Stimulated activated CD8-positive, alpha-beta memory T cell treated with anti-CD3 and anti-CD28 coated beads, Interleukin-7, amount 100 ng/mL, for 1 hour (primary cell): Measurements from ENCODE around the gene ADPRM.
"Not testable (repeated sequence)": the region's sequence is repeated elsewhere in the genome, so short reads cannot be mapped to it uniquely, and the experiment has no call there.

Source experiments
- DNase-seq, 2 donors: peaks; one replicate each; pipeline ENCODE4 v3.0.0-alpha.2; 2020; ENCODE audit warnings: low read depth in 2 of 2

The ADPRM gene

GRCh38 chr17:10697092-10698081 lies at the start of gene ADPRM, which contains the start of gene SCO1:
Gene ADPRM (plus strand): TSS chr17:10697594. CDS start chr17:10704927, 7,333 bp downstream.
Gene SCO1 (minus strand): TSS chr17:10697533. CDS start chr17:10697507, 26 bp downstream.
- DNase-seq = peak; percentile 79 to 83

GRCh38 chr17:10648381-10648780 lies 49.0 kb upstream of the ADPRM start:
- no peak for DNase-seq

GRCh38 chr17:10648956-10649355 lies 48.4 kb upstream of the ADPRM start:
- DNase-seq = no peak

GRCh38 chr17:10649602-10650001 lies 47.8 kb upstream of the ADPRM start:
- DNase-seq = no peak

- no peak for DNase-seq
Measured at GRCh38 chr17:10651927-10652326, 45.5 kb upstream of the ADPRM start.

- no peak for DNase-seq
Measured at GRCh38 chr17:10652984-10653659, 44.3 kb upstream of the ADPRM start.

- DNase-seq = no peak
Measured at GRCh38 chr17:10653987-10654386, 43.4 kb upstream of the ADPRM start.

- DNase-seq = no peak
Measured at GRCh38 chr17:10657148-10657547, 40.2 kb upstream of the ADPRM start, which contains the start of gene MYH3. Gene MYH3 (minus strand): TSS chr17:10657309. CDS start chr17:10655064, 2,245 bp downstream.

GRCh38 chr17:10657879-10658278 lies 39.5 kb upstream of the ADPRM start:
- no peak for DNase-seq

GRCh38 chr17:10661437-10661836 lies 36.0 kb upstream of the ADPRM start:
- no peak for DNase-seq

- no peak for DNase-seq
Measured at GRCh38 chr17:10663231-10663630, 34.2 kb upstream of the ADPRM start.

GRCh38 chr17:10664571-10664970 lies 32.8 kb upstream of the ADPRM start:
- no peak for DNase-seq

GRCh38 chr17:10666906-10667305 lies 30.5 kb upstream of the ADPRM start:
- no peak for DNase-seq

GRCh38 chr17:10668775-10669174 lies 28.6 kb upstream of the ADPRM start:
- no peak for DNase-seq

- DNase-seq = no peak
Measured at GRCh38 chr17:10673312-10673711, 24.1 kb upstream of the ADPRM start.

GRCh38 chr17:10674704-10675103 lies 22.7 kb upstream of the ADPRM start:
- DNase-seq = no peak

- DNase-seq = no peak
Measured at GRCh38 chr17:10681866-10682446, 15.4 kb upstream of the ADPRM start.

- no peak for DNase-seq
Measured at GRCh38 chr17:10683853-10684252, 13.5 kb upstream of the ADPRM start.

GRCh38 chr17:10687499-10687898 lies 9.9 kb upstream of the ADPRM start:
- DNase-seq = no peak

- DNase-seq = not testable (repeated sequence)
Measured at GRCh38 chr17:10695875-10696407, 1.5 kb upstream of the ADPRM start.

- DNase-seq = no peak
Measured at GRCh38 chr17:10698096-10698818, 863 bp downstream of the ADPRM start.
